Measurements from ENCODE around the gene AHDC1. TPM values are rescaled to one million over a fixed set of nuclear protein-coding genes. Genes with fewer than 3 reads are reported as not detected.

AHDC1 gene
- total and polyA plus RNA-seq, 9 of the 15 experiments (the other 6 are each of a cell fraction or from before 2014, with no cell fraction given) = 0.21 to 36.4 (median 4.7) TPM

DNA sequence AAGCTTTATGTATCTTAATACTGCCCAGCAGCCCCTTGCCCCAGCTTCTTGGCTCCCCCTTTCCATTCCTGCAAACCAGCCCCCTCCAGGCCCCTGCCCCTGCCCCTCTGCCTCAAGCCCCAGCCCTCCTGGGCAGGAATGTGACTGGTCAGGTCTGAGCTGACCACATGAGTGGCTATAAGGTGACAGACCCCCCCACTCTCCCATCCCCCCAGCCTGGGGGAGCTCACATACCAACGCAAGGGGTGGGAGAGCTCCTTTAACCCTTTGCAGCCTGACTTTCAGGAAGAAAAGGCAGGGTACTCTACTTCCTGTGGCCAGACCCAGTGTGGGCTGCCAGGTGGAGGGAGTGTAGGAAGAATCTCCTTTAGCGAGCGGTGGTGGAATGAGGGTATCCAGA is 33.2 kb downstream of the AHDC1 start:
- in situ Hi-C loops (cut with MboI) = no loop called here
- TF ChIP-seq ZNF740 (CRISPR knock-in tag; IDR thresholded peaks at IDR 0.05) = 0 out of 2 replicates have a peak, but pooled peaks have one; percentile 52
- 0 out of 4 replicates have a peak, but pooled peaks of 1 of the 2 experiments have one; percentile 26 for TF ChIP-seq ZNF740 (tag; IDR thresholded peaks at IDR 0.05)
- TF ChIP-seq MEIS2 (IDR thresholded peaks at IDR 0.05; ENCODE audit: partially characterized antibody) = no peak
- TF ChIP-seq OTX1 (CRISPR knock-in tag; IDR thresholded peaks at IDR 0.05) = no peak
- TF ChIP-seq ZBTB7A (IDR thresholded peaks at IDR 0.05; ENCODE audit: borderline replicate concordance, control insufficient read depth, low read depth, low read length) = peak; percentile 32; the same call in 1 of the 2 replicates
- TF ChIP-seq, protein P1, sequence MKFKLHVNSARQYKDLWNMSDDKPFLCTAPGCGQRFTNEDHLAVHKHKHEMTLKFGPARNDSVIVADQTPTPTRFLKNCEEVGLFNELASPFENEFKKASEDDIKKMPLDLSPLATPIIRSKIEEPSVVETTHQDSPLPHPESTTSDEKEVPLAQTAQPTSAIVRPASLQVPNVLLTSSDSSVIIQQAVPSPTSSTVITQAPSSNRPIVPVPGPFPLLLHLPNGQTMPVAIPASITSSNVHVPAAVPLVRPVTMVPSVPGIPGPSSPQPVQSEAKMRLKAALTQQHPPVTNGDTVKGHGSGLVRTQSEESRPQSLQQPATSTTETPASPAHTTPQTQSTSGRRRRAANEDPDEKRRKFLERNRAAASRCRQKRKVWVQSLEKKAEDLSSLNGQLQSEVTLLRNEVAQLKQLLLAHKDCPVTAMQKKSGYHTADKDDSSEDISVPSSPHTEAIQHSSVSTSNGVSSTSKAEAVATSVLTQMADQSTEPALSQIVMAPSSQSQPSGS (CRISPR knock-in tag; IDR thresholded peaks at IDR 0.05) = no peak
- TF ChIP-seq SRSF3 (IDR thresholded peaks at IDR 0.05; ENCODE audit: insufficient read depth, low read length) = no peak
- TF ChIP-seq NFE2L1 (tag; IDR thresholded peaks at IDR 0.05; ENCODE audit: borderline replicate concordance, low read depth) = no peak

More for the DNA sequence above, 33.2 kb downstream of the AHDC1 start:
- peak overlapping the region in 1 of 2 experiments; percentile 88; a peak in 1 of 4 replicates for H3K9ac ChIP-seq (ENCODE audit: insufficient read depth in 1 of 2, low read depth in 2 of 2, low read length in 2 of 2)
- CTCF ChIA-PET (ENCODE audit: low intra/inter-chr PET ratio) = no interaction called here
- WGBS (ENCODE audit: insufficient coverage, low coverage, missing lambda C conversion rate) = 62% methylated on average over 3 of the region's 3 CpGs
- no peak overlapping the region for H3K4me3 ChIP-seq
- BruUV-seq (replicated peaks) = no TSS peak
- no peak for DNase-seq (ENCODE audit: extremely low read depth in 1 of 4, low spot score in 3 of 4)
- H4K20me1 ChIP-seq (replicated peaks; ENCODE audit: control insufficient read depth, insufficient read depth, low read length) = peaks cover 37% of the 10 kb centered on the region
- FAIRE-seq = no peak
- H3K27ac ChIP-seq (ENCODE audit: extremely low read depth, low read depth, low read length) = peak overlapping the region; percentile 55; the same call in 2 of the 3 replicates
- ATAC-seq = no peak
- H3K79me2 ChIP-seq (ENCODE audit: control insufficient read depth, insufficient read depth, low read length) = peaks cover 75% of the 10 kb centered on the region
- H2AFZ ChIP-seq (ENCODE audit: low read depth, low read length) = no peak overlapping the region
- H3K9me1 ChIP-seq (ENCODE audit: control insufficient read depth, insufficient read depth, low read length) = peaks cover 7% of the 10 kb centered on the region
- no peaks in the 10 kb centered on the region for H3K27me3 ChIP-seq (ENCODE audit: control insufficient read depth in 2 of 2, insufficient read depth in 2 of 2, low read length in 2 of 2)
- no peaks in the 10 kb centered on the region for H3K9me3 ChIP-seq (replicated peaks; ENCODE audit: control insufficient read depth, insufficient read depth, low read depth, low read length)
- POLR2A ChIA-PET = interaction anchor here (0.5 to 4.8 kb wide), 6 partner anchors 13 to 134 kb away, joined by 3 to 29 read pairs (median 4); partner anchors contain the start of gene AHDC1
- intact Hi-C loops (cut with micrococcal nuclease) = no loop called here
- no peak overlapping the region for H3K4me2 ChIP-seq (ENCODE audit: insufficient read depth, low read length)
- peaks cover 69 to 98% of the 10 kb centered on the region in 2 experiments for H3K4me1 ChIP-seq (replicated peaks in 1 of 2; ENCODE audit: control insufficient read depth in 2 of 2, insufficient read depth in 2 of 2, low read length in 2 of 2)
- peaks cover 11% of the 10 kb centered on the region; the same call in 2 of the 3 replicates for H3K36me3 ChIP-seq (ENCODE audit: control insufficient read depth, insufficient read depth, low read length)

All from K562 (cell line).